Stomach (tissue), 4 donors: ENCODE measurements around the gene KRT33A.

Source experiments
- CTCF ChIP-seq, 7 experiments: fragments of 450-650 bp in 4 of 7; fragments of 200-600 bp in 3 of 7; sonication (generic) in 3 of 7; IDR thresholded peaks; one replicate each; pipeline ENCODE4 v1.5.1; 2016 to 2019; ENCODE audit warnings: antibody characterized with exemption in 7 of 7, control low read depth in 2 of 7, mild to moderate bottlenecking in 1 of 7
- POLR2A ChIP-seq, 4 donors: fragments of 450-650 bp; IDR thresholded peaks; one replicate each; pipeline ENCODE4 v1.6.1; 2016; ENCODE audit warnings: antibody characterized with exemption in 4 of 4, control low read depth in 2 of 4, mild to moderate bottlenecking in 1 of 4, moderate library complexity in 1 of 4

- TF ChIP-seq POLR2A (IDR thresholded peaks at IDR 0.05) (no peak), CTCF (IDR thresholded peaks at IDR 0.05) (no peak)
Measured at GRCh38 chr17:41360296-41360995, 9.8 kb upstream of the KRT33A start.
